Measurements from ENCODE around the gene MAN2B1. TPM values are rescaled to one million over a fixed set of nuclear protein-coding genes. Genes with fewer than 3 reads are reported as not detected.
"Not testable (repeated sequence)": the region's sequence is repeated elsewhere in the genome, so short reads cannot be mapped to it uniquely, and the experiment has no call there.

The MAN2B1 gene
- polyA plus RNA-seq, 4 donors: 42.7 to 64.8 (median 51.0) TPM

GRCh38 chr19:12705654-12706331 lies 39.3 kb upstream of the MAN2B1 start:
- peaks cover 11 to 98% (median 36%) of the 10 kb centered on the region in 3 donors for H3K36me3 ChIP-seq (ENCODE audit: control insufficient read depth in 3 of 3, insufficient read depth in 2 of 3, low read depth in 1 of 3, low read length in 3 of 3)
- H3K4me1 ChIP-seq (ENCODE audit: control insufficient read depth in 3 of 3, insufficient read depth in 2 of 3, low read depth in 1 of 3, low read length in 2 of 3): no peaks in the 10 kb centered on the region
- no peak for DNase-seq
- no peaks in the 10 kb centered on the region for H3K9me3 ChIP-seq (ENCODE audit: control insufficient read depth in 2 of 2, insufficient read depth in 1 of 2, low read depth in 1 of 2, low read length in 1 of 2)
- no peaks in the 10 kb centered on the region for H3K27me3 ChIP-seq (ENCODE audit: control insufficient read depth in 3 of 3, insufficient read depth in 3 of 3, low read length in 3 of 3)
- WGBS, 3 donors: 91 to 94% (median 93%) methylated on average over 29 of the region's 29 CpGs
- H3K4me3 ChIP-seq (ENCODE audit: low read depth in 1 of 3, low read length in 3 of 3): no peak overlapping the region
- H3K27ac ChIP-seq (ENCODE audit: low read depth in 1 of 3, low read length in 2 of 3): no peak overlapping the region
- FAIRE-seq: no peak

DNA sequence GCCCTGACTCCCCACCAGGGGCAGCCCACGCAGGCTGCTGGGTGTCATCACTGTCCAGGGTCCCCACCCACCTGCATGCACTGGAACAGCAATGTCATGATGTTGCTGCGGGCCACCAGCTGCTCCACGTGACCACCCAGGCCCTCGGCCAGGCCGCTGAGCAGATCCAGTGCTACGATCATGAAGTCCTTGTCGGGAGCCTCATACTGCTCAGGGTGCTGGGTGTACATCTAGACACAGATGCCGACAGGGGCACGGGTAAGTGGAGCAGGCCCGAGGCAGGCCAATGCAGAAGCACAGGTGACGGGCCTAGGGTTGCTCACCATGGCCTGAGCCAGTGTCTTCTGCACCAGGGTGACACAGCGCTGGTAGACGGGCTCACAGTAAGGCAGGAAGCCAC lies 38.6 kb upstream of the MAN2B1 start:
- FAIRE-seq: no peak
- WGBS, 3 donors: 93 to 95% (median 94%) methylated on average over 13 of the region's 13 CpGs

GRCh38 chr19:12703046-12703445 lies 36.5 kb upstream of the MAN2B1 start:
- WGBS, 3 donors: 69 to 85% (median 79%) methylated on average over 9 of the region's 9 CpGs
- H3K4me1 ChIP-seq (ENCODE audit: control insufficient read depth in 3 of 3, insufficient read depth in 2 of 3, low read depth in 1 of 3, low read length in 2 of 3): no peaks in the 10 kb centered on the region
- no peak for DNase-seq
- no peak overlapping the region for H3K27ac ChIP-seq (ENCODE audit: low read depth in 1 of 3, low read length in 2 of 3)
- H3K27me3 ChIP-seq (ENCODE audit: control insufficient read depth in 3 of 3, insufficient read depth in 3 of 3, low read length in 3 of 3): no peaks in the 10 kb centered on the region
- H3K36me3 ChIP-seq (ENCODE audit: control insufficient read depth in 3 of 3, insufficient read depth in 2 of 3, low read depth in 1 of 3, low read length in 3 of 3): peaks cover 11 to 96% (median 23%) of the 10 kb centered on the region in 3 donors
- FAIRE-seq: no peak
- H3K4me3 ChIP-seq (ENCODE audit: low read depth in 1 of 3, low read length in 3 of 3): no peak overlapping the region
- no peaks in the 10 kb centered on the region for H3K9me3 ChIP-seq (ENCODE audit: control insufficient read depth in 2 of 2, insufficient read depth in 1 of 2, low read depth in 1 of 2, low read length in 1 of 2)

More for the DNA sequence above, 38.6 kb upstream of the MAN2B1 start:
- no peak overlapping the region for H3K27ac ChIP-seq (ENCODE audit: low read depth in 1 of 3, low read length in 2 of 3)
- H3K9me3 ChIP-seq (ENCODE audit: control insufficient read depth in 2 of 2, insufficient read depth in 1 of 2, low read depth in 1 of 2, low read length in 1 of 2): no peaks in the 10 kb centered on the region
- H3K4me1 ChIP-seq (ENCODE audit: control insufficient read depth in 3 of 3, insufficient read depth in 2 of 3, low read depth in 1 of 3, low read length in 2 of 3): no peaks in the 10 kb centered on the region
- H3K36me3 ChIP-seq (ENCODE audit: control insufficient read depth in 3 of 3, insufficient read depth in 2 of 3, low read depth in 1 of 3, low read length in 3 of 3): peaks cover 11 to 98% (median 36%) of the 10 kb centered on the region in 3 donors
- DNase-seq: no peak
- no peaks in the 10 kb centered on the region for H3K27me3 ChIP-seq (ENCODE audit: control insufficient read depth in 3 of 3, insufficient read depth in 3 of 3, low read length in 3 of 3)
- no peak overlapping the region for H3K4me3 ChIP-seq (ENCODE audit: low read depth in 1 of 3, low read length in 3 of 3)

DNA sequence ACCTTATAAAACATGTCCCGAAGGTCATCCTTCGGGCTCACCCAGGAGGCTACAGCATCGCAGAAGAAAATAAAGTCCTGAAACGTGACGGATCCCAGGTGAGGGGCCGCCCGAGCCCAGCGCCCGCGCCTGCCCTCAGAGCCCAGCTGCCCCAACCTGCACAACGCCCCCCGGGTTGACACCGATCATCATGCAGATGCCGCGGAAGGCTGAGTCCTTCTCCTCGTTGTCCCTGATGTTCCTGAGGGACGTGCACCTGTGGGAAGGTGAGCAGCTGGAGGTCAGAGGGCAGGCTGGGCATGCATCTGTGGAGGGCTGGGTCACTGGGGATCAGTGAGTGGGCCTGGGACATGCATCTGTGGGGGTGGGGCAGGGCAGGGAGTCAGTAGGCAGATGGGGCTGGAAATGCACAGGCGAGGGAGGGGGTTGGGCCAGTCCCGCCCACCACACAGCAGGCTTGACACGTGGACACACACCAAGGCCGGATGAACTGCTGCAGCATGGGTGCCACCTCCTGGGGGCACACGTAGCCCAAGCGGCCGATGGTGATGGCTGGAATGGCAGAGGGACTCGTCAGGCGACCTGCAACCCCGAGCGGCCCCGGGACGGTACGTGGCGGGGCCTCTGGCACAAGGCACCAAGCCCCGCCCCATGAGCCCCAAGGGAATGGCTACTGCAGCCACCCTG lies 35.2 kb upstream of the MAN2B1 start:
- WGBS, 3 donors: 89 to 92% (median 91%) methylated on average over 21 to 33 of the region's 33 CpGs
- DNase-seq: no peak
- H3K4me3 ChIP-seq (ENCODE audit: low read depth in 1 of 3, low read length in 3 of 3): no peak overlapping the region
- peaks cover 11 to 91% (median 20%) of the 10 kb centered on the region in 3 donors for H3K36me3 ChIP-seq (ENCODE audit: control insufficient read depth in 3 of 3, insufficient read depth in 2 of 3, low read depth in 1 of 3, low read length in 3 of 3)
- no peaks in the 10 kb centered on the region for H3K27me3 ChIP-seq (ENCODE audit: control insufficient read depth in 3 of 3, insufficient read depth in 3 of 3, low read length in 3 of 3)
- peaks cover 0 to 4% (median 0%) of the 10 kb centered on the region in 3 donors for H3K4me1 ChIP-seq (ENCODE audit: control insufficient read depth in 3 of 3, insufficient read depth in 2 of 3, low read depth in 1 of 3, low read length in 2 of 3)
- H3K9me3 ChIP-seq (ENCODE audit: control insufficient read depth in 2 of 2, insufficient read depth in 1 of 2, low read depth in 1 of 2, low read length in 1 of 2): no peaks in the 10 kb centered on the region
- FAIRE-seq: no peak
- H3K27ac ChIP-seq (ENCODE audit: low read depth in 1 of 3, low read length in 2 of 3): no peak overlapping the region

- Histone ChIP-seq H3K27me3 (ENCODE audit: control insufficient read depth in 3 of 3, insufficient read depth in 3 of 3, low read length in 3 of 3) (no peaks in the 10 kb centered on the region), H3K4me3 (ENCODE audit: low read depth in 1 of 3, low read length in 3 of 3) (no peak overlapping the region), H3K36me3 (ENCODE audit: control insufficient read depth in 3 of 3, insufficient read depth in 2 of 3, low read depth in 1 of 3, low read length in 3 of 3) (peaks cover 0 to 59% (median 10%) of the 10 kb centered on the region in 3 donors), H3K4me1 (ENCODE audit: control insufficient read depth in 3 of 3, insufficient read depth in 2 of 3, low read depth in 1 of 3, low read length in 2 of 3) (peaks cover 0 to 4% (median 3%) of the 10 kb centered on the region in 3 donors), H3K27ac (ENCODE audit: low read depth in 1 of 3, low read length in 2 of 3) (no peak overlapping the region), H3K9me3 (ENCODE audit: control insufficient read depth in 2 of 2, insufficient read depth in 1 of 2, low read depth in 1 of 2, low read length in 1 of 2) (no peaks in the 10 kb centered on the region)
- DNase-seq (no peak), FAIRE-seq (no peak)
- 77 to 85% (median 79%) methylated on average over 6 of the region's 6 CpGs for WGBS, 3 donors
These were observed 31.6 kb upstream of the MAN2B1 start for GRCh38 chr19:12698138-12698537.

- FAIRE-seq; H3K27me3 ChIP-seq (ENCODE audit: control insufficient read depth in 3 of 3, insufficient read depth in 3 of 3, low read length in 3 of 3); DNase-seq; H3K4me1 ChIP-seq (ENCODE audit: control insufficient read depth in 3 of 3, insufficient read depth in 2 of 3, low read depth in 1 of 3, low read length in 2 of 3); H3K9me3 ChIP-seq (ENCODE audit: control insufficient read depth in 2 of 2, insufficient read depth in 1 of 2, low read depth in 1 of 2, low read length in 1 of 2); H3K4me3 ChIP-seq (ENCODE audit: low read depth in 1 of 3, low read length in 3 of 3): not testable (repeated sequence)
- 96 to 98% (median 97%) methylated on average over 19 to 22 of the region's 22 CpGs for WGBS, 3 donors
- Histone ChIP-seq H3K36me3 (ENCODE audit: control insufficient read depth in 3 of 3, insufficient read depth in 2 of 3, low read depth in 1 of 3, low read length in 3 of 3) (peaks cover 0 to 52% (median 7%) of the 10 kb centered on the region in 3 donors), H3K27ac (ENCODE audit: low read depth in 1 of 3, low read length in 2 of 3) (peak overlapping the region in 1 of 3 donors; percentile 95)
These were observed 30.9 kb upstream of the MAN2B1 start for GRCh38 chr19:12697425-12697824.

DNA sequence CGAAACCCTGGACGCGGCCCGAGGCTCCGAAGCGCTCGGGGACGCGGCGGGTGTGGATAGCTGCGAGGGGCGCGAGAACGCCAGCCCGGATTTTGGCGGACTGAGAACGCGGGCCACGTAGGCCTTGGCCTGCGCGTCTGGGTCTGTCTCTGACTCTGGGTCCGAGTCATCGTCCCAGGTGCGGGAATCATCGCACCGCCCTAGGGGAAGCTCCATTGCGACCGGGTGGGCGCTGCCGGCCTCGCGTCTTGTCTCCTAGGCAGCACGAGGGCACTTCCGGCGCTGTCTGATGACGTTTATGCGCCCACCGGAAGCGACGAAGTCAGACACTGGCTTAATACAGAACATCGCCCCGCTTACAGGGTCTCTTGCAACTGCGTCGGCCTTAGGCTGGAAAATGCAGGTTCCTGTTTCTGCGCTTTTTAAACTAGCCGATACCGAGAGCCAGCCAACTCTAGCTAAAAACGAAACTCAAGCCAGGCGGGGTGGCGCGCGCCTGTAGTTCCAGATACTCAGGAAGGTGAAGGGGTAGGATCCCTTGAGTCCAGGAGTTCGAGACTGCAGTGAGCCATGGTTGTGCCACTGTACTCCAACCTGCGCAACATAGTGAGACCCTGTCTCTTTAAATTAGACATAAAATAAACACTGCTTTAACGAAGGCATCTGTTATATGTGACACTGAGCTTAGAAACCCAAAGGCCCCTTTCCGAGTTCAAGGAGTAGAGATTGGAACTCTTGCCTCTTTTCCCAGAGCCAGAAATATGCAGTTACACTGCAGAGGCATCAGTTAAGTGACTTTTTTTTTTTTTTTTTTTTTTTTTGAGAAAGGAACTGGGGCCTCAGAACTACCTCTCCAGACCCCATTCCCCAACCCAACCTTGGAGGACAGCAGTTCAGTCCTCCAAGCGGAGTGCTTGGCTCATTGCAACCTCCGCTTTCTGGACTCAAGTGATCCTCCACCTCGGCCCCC lies 30.1 kb upstream of the MAN2B1 start, which contains the start of gene FBXW9:
TSS of gene FBXW9 (minus strand) at position 266 of the 970 bp plus-strand sequence. CDS start at position 216, 50 bp downstream.
- Histone ChIP-seq H3K4me1 (ENCODE audit: control insufficient read depth in 3 of 3, insufficient read depth in 2 of 3, low read depth in 1 of 3, low read length in 2 of 3) (peaks cover 0 to 4% (median 3%) of the 10 kb centered on the region in 3 donors), H3K9me3 (ENCODE audit: control insufficient read depth in 2 of 2, insufficient read depth in 1 of 2, low read depth in 1 of 2, low read length in 1 of 2) (no peaks in the 10 kb centered on the region), H3K27ac (ENCODE audit: low read depth in 1 of 3, low read length in 2 of 3) (peak within 1 kb of the TSS; percentile 74 to 95 (median 90)), H3K27me3 (ENCODE audit: control insufficient read depth in 3 of 3, insufficient read depth in 3 of 3, low read length in 3 of 3) (no peaks in the 10 kb centered on the region), H3K36me3 (ENCODE audit: control insufficient read depth in 3 of 3, insufficient read depth in 2 of 3, low read depth in 1 of 3, low read length in 3 of 3) (peaks cover 0 to 47% (median 7%) of the 10 kb centered on the region in 3 donors), H3K4me3 (ENCODE audit: low read depth in 1 of 3, low read length in 3 of 3) (peak within 1 kb of the TSS; percentile 60 to 97 (median 74))
- 5 to 6% (median 6%) methylated on average over 59 of the region's 59 CpGs for WGBS, 3 donors
- FAIRE-seq (no peak), DNase-seq (peak; percentile 90 to 97)

GRCh38 chr19:12695997-12696365 lies 29.4 kb upstream of the MAN2B1 start:
- Histone ChIP-seq H3K9me3 (ENCODE audit: control insufficient read depth in 2 of 2, insufficient read depth in 1 of 2, low read depth in 1 of 2, low read length in 1 of 2) (no peaks in the 10 kb centered on the region), H3K4me3 (ENCODE audit: low read depth in 1 of 3, low read length in 3 of 3) (peak overlapping the region; percentile 60 to 97 (median 74)), H3K36me3 (ENCODE audit: control insufficient read depth in 3 of 3, insufficient read depth in 2 of 3, low read depth in 1 of 3, low read length in 3 of 3) (peaks cover 0 to 47% (median 2%) of the 10 kb centered on the region in 3 donors), H3K27ac (ENCODE audit: low read depth in 1 of 3, low read length in 2 of 3) (peak overlapping the region in 1 of 3 donors; percentile 95), H3K4me1 (ENCODE audit: control insufficient read depth in 3 of 3, insufficient read depth in 2 of 3, low read depth in 1 of 3, low read length in 2 of 3) (peaks cover 0 to 4% (median 3%) of the 10 kb centered on the region in 3 donors), H3K27me3 (ENCODE audit: control insufficient read depth in 3 of 3, insufficient read depth in 3 of 3, low read length in 3 of 3) (no peaks in the 10 kb centered on the region)
- FAIRE-seq (no peak), DNase-seq (no peak)
- WGBS, 3 donors: 3 to 4% (median 4%) methylated on average over 25 to 36 of the region's 36 CpGs
